SW480 (cell line): Measurements from ENCODE around the gene JAK2.
"Not testable (repeated sequence)": the region's sequence is repeated elsewhere in the genome, so short reads cannot be mapped to it uniquely, and the experiment has no call there.

Experiments used
- DNase-seq: peaks from one replicate; pipeline ENCODE4 v3.0.0-alpha.2; 2016; ENCODE audit warnings: low spot score

JAK2 gene

GRCh38 chr9:4980086-4980727, 4.9 kb upstream of the JAK2 start:
- peak; percentile 9 for DNase-seq

- DNase-seq: no peak
These were observed 2.2 kb upstream of the JAK2 start for GRCh38 chr9:4982721-4983482.

- DNase-seq: no peak
These were observed 1.4 kb upstream of the JAK2 start for GRCh38 chr9:4983601-4984165.

- peak; percentile 60 for DNase-seq
These were observed 876 bp upstream of the JAK2 start for GRCh38 chr9:4984171-4984620.

GRCh38 chr9:4985386-4986266, 554 bp downstream of the JAK2 start:
- peak; percentile 39 for DNase-seq

GRCh38 chr9:4986296-4986695, 1.2 kb downstream of the JAK2 start:
- DNase-seq: no peak

- no peak for DNase-seq
These were observed 1.7 kb downstream of the JAK2 start for GRCh38 chr9:4986783-4987182.

GRCh38 chr9:4987961-4988421, 2.9 kb downstream of the JAK2 start:
- peak; percentile 65 for DNase-seq

- DNase-seq: no peak
These were observed 7.8 kb downstream of the JAK2 start for GRCh38 chr9:4992872-4993271.

- DNase-seq: no peak
These were observed 9.3 kb downstream of the JAK2 start for GRCh38 chr9:4994166-4994890.

- DNase-seq: no peak
These were observed 12.1 kb downstream of the JAK2 start for GRCh38 chr9:4997196-4997595.

GRCh38 chr9:4997631-4998030, 12.6 kb downstream of the JAK2 start:
- no peak for DNase-seq

GRCh38 chr9:5002811-5003210, 17.7 kb downstream of the JAK2 start:
- no peak for DNase-seq

GRCh38 chr9:5004481-5004880, 19.4 kb downstream of the JAK2 start:
- DNase-seq: no peak

- no peak for DNase-seq
These were observed 23.1 kb downstream of the JAK2 start for GRCh38 chr9:5008202-5008601.

GRCh38 chr9:5013374-5013773, 28.3 kb downstream of the JAK2 start:
- no peak for DNase-seq

GRCh38 chr9:5015934-5016333, 30.9 kb downstream of the JAK2 start:
- DNase-seq: no peak

- DNase-seq: no peak
These were observed 40.3 kb downstream of the JAK2 start for GRCh38 chr9:5025416-5025815.

GRCh38 chr9:5031941-5032340, 46.9 kb downstream of the JAK2 start:
- not testable (repeated sequence) for DNase-seq

GRCh38 chr9:5040730-5041389, 55.8 kb downstream of the JAK2 start:
- no peak for DNase-seq
